Stimulated activated CD4-positive, alpha-beta T cell treated with anti-CD3 and anti-CD28 coated beads, Interleukin-1b, Interleukin-23, amount 100 ng/mL, for 48 hours (primary cell): ENCODE measurements around the gene KCNA1.
"Not testable (repeated sequence)": the region's sequence is repeated elsewhere in the genome, so short reads cannot be mapped to it uniquely, and the experiment has no call there.

Experiments used
- DNase-seq: peaks from one replicate; pipeline ENCODE4 v3.0.0-alpha.2; 2020

Gene KCNA1

GRCh38 chr12:4909734-4910501, at the start of gene KCNA1:
Gene KCNA1, plus strand, starts transcription at chr12:4909905. Its CDS starts 1,474 bp downstream, at chr12:4911379.
- DNase-seq, result no peak

- DNase-seq, result no peak
These were observed 49.0 kb upstream of the KCNA1 start for GRCh38 chr12:4860741-4861140.

GRCh38 chr12:4862809-4863208, 46.9 kb upstream of the KCNA1 start:
- no peak for DNase-seq

GRCh38 chr12:4864575-4864974, 45.1 kb upstream of the KCNA1 start:
- DNase-seq, result no peak

GRCh38 chr12:4865246-4865645, 44.5 kb upstream of the KCNA1 start:
- no peak for DNase-seq

GRCh38 chr12:4866299-4866698, 43.4 kb upstream of the KCNA1 start:
- DNase-seq, result no peak

- DNase-seq, result no peak
These were observed 42.3 kb upstream of the KCNA1 start for GRCh38 chr12:4867384-4867783.

- no peak for DNase-seq
These were observed 39.3 kb upstream of the KCNA1 start for GRCh38 chr12:4870423-4870822.

- DNase-seq, result no peak
These were observed 38.2 kb upstream of the KCNA1 start for GRCh38 chr12:4871514-4871913.

GRCh38 chr12:4873947-4874346, 35.8 kb upstream of the KCNA1 start:
- no peak for DNase-seq

- no peak for DNase-seq
These were observed 35.0 kb upstream of the KCNA1 start for GRCh38 chr12:4874671-4875070.

- DNase-seq, result not testable (repeated sequence)
These were observed 30.2 kb upstream of the KCNA1 start for GRCh38 chr12:4879481-4879880.

- DNase-seq, result no peak
These were observed 28.2 kb upstream of the KCNA1 start for GRCh38 chr12:4881266-4882064.

- DNase-seq, result no peak
These were observed 17.8 kb upstream of the KCNA1 start for GRCh38 chr12:4891866-4892265.

GRCh38 chr12:4892418-4892817, 17.3 kb upstream of the KCNA1 start:
- no peak for DNase-seq

GRCh38 chr12:4894019-4894418, 15.7 kb upstream of the KCNA1 start:
- no peak for DNase-seq

- no peak for DNase-seq
These were observed 10.3 kb upstream of the KCNA1 start for GRCh38 chr12:4899364-4899763.

- DNase-seq, result no peak
These were observed 9.4 kb upstream of the KCNA1 start for GRCh38 chr12:4900327-4900726.

GRCh38 chr12:4905316-4905715, 4.4 kb upstream of the KCNA1 start:
- no peak for DNase-seq

- no peak for DNase-seq
These were observed 858 bp upstream of the KCNA1 start for GRCh38 chr12:4908684-4909409.

- no peak for DNase-seq
These were observed 333 bp upstream of the KCNA1 start for GRCh38 chr12:4909410-4909733.

GRCh38 chr12:4910502-4911315, 1.0 kb downstream of the KCNA1 start:
- DNase-seq, result no peak
